ENCODE measurements around the gene DMAC2.
"Not testable (repeated sequence)": the region's sequence is repeated elsewhere in the genome, so short reads cannot be mapped to it uniquely, and the experiment has no call there.

The DMAC2 gene

GRCh38 chr19:41439441-41440222 is at the start of gene DMAC2:
DMAC2 (minus strand) TSS chr19:41439912; CDS start chr19:41439899, 13 bp downstream.
- DNase-seq: peak; percentile 70 to 88 (median 84)

GRCh38 chr19:41486953-41487352 is 47.2 kb upstream of the DMAC2 start:
- DNase-seq: not testable (repeated sequence)

DNA sequence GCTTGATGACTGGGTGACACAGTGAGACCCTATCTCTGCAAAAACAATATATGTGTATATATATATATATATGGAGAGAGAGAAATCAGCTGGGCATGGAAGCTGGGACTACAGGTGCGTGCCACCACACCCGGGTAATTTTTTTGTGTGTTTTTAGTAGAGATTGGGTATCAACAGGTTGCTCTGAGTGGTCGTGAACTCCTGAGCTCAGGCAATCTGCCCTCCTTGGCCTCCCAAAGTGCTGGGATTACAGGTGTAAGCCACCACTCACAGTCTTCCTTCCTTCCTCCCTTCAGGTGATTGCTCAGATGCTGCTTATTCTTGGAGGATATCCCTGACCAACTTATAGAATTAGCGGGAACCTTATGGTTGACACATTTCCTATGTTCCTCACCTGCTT is 45.1 kb upstream of the DMAC2 start:
- DNase-seq: no peak

DNA sequence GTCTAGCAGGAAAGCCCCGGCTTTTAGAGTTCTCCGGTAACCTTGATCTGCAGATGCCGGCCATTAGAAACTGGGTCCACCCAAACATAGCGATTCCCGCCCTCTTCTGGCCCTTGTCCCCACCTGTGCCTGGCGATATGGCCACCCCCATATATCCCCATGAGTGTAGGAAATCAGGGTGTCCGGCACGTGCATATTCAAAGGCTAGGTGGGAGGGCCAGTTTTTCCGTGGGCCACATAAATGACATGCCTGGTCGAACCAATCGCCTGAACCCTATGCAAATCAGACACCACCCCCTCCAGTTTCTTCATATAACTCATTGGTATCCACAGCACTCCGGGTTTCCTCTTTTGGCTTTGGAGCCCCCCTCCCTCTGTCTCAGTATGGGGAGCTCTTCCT is 40.6 kb upstream of the DMAC2 start:
- no peak for DNase-seq

DNA sequence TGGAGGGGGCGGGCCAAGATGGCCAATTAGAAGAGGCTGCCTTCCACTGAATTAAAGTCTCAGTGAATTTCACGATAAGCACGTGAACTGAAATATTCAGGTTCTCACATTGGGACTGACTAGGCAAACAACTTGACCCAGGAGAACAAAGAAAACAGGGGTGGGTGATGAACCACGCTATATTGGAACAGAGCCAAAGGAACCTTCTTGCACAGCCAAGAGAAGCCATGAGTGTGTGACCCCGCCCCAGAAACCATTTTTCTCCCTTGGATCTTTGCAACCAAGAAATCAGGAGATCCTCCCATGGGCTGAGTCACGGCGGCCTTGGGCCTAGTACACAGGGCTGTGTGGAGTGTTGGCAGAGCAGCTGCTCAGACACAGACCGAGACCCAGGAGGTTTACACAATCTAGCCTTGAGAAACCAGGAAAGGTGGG is 40.1 kb upstream of the DMAC2 start:
- no peak for DNase-seq

DNA sequence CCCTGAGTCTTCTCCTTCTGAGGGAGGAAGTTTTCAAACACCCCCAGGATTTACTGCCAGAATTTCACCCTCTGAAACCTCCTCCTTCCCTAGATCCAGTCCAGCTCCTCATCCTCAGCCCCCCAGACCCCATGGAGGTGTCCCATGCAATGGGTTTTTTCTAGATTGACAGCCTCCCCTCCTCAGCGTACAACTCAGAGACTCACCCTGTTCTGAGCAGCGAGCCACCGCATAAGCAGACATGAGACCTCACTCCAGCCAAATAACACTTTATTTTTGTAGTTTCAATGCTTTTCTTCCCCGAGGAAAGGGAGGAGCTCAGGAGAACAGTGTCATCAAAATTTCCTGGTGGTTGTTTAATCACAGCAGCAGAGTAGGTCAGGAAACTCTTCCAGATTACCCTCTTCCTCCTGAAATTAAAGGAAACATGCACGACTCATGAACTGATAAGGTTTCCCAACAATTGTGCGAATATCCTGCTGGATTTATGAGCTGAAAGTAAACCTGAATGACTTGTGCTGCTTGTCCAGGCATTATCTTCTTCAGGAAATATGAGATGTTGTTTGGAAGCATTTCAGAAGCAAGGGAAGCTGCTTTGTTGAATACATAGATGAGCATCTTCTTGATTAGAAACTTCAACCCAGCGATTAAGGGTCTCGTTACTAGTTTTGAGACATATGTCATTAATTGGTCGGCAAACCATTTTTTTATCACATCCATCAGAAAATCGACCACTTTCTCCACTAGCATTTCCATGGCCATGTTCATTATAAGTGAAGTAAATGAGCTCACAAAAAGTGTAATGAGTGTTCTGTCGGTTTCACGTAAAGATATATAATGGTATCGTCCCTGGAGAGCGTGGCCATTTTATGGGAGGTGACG is 39.4 kb upstream of the DMAC2 start:
- no peak for DNase-seq

- DNase-seq: no peak
Measured at GRCh38 chr19:41478171-41478570, 38.5 kb upstream of the DMAC2 start.

- no peak for DNase-seq
Measured at GRCh38 chr19:41476583-41476982, 36.9 kb upstream of the DMAC2 start.

- not testable (repeated sequence) for DNase-seq
Measured at GRCh38 chr19:41463257-41464256, 23.8 kb upstream of the DMAC2 start.

GRCh38 chr19:41462497-41462896 is 22.8 kb upstream of the DMAC2 start:
- no peak for DNase-seq

DNA sequence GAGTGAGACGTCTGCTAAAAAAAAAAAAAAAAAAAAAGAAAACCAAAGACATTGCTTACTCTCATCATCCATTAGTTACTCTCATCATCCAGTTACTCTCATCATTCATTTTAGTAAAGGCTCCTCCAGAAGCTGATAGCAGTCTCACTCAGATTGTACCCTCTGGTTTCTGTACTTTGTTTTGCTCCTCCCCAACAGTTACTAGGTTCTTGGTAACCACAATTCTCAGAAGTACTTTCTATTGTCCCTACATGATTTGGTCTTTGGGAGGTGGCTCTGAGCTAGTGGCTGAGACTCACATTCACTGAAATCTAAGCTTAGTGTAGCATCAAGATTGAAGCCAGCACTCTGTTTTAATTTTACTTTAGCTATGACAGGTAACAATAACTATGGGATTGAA is 17.5 kb upstream of the DMAC2 start:
- DNase-seq: no peak

GRCh38 chr19:41456342-41456918 is 16.7 kb upstream of the DMAC2 start:
- DNase-seq: no peak

DNA sequence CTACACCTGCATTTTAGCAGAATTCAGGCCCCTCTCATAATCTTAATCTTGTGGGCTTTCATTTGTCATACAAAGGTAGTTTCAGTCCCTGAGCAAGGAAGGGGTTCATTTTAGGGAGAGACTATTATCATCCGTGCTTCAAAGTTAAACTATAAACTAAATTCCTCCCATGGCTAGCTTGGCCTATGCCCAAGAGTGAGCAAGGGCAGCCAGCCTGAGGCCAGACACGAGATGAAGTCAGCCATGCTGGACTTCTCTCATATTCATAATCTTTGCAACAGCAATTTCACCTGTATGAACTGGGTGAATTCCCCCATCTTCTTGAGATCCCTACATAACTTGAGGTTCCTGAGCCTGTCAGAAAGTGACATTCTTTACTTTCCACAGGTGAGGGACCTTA is 16.2 kb upstream of the DMAC2 start:
- DNase-seq: no peak

DNA sequence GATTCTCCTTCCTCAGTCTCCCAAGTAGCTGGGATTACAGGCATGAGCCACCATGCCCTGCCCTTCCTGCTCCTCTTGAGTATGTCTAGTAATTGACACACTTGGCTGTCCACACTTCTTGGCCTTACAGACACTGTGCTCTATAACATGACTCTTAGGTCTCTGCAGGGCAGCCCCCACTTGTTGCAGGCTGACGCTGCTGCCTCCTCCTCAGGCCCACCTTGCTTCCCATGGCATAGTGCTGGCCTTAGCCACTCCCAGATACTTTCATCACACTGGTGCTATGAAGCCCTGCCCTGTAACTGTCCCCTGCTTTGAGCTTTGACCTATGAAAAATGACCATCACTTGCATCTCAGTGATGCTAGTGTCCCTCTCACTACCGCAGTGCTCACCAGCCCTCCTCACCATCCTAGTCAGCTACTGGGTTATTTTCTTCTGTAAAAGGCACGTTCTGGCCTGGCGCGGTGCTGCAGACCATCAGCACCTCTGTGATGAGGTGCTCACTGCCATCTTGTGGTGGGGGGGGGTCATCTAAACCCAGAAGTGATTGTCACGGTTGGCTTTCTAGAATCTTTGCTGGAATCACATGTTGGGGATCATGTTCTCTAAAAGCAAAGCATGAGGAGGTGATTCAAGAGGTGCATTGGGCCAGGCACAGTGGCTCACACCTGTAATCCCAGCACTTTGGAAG is 13.0 kb upstream of the DMAC2 start:
- no peak for DNase-seq

GRCh38 chr19:41449865-41450178 is 10.1 kb upstream of the DMAC2 start:
- DNase-seq: no peak

GRCh38 chr19:41449079-41449864 is 9.6 kb upstream of the DMAC2 start:
- peak; percentile 24 to 59 (median 55) for DNase-seq

DNA sequence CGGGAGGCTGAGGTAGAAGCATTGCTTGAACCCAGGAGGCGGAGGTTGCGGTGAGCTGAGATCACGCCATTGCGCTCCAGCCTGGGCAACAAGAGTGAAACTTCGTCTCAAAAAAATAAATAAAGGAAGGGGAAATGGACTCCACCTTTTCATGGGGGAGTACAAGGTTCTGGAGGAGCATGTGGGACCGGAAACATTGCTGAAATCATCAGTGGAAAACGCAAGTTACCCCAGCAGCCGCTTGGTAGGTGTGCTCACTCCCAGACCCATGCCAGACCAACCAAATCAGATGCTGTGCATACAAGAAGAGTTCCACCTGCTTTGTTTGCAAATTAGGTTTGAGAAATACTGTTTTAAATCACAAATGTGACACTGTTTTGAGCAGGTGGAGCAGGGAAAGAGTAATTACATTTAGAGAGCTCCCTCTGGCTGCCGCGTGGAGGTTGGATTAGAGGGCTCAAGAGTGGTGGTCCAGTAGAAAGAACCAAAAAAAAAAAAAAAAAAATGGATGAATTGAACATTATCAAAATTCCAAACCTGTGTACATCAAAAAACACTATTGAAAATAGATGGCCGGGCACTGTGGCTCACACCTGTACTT is 8.1 kb upstream of the DMAC2 start:
- no peak for DNase-seq

GRCh38 chr19:41445575-41445974 is 5.9 kb upstream of the DMAC2 start:
- DNase-seq: no peak

DNA sequence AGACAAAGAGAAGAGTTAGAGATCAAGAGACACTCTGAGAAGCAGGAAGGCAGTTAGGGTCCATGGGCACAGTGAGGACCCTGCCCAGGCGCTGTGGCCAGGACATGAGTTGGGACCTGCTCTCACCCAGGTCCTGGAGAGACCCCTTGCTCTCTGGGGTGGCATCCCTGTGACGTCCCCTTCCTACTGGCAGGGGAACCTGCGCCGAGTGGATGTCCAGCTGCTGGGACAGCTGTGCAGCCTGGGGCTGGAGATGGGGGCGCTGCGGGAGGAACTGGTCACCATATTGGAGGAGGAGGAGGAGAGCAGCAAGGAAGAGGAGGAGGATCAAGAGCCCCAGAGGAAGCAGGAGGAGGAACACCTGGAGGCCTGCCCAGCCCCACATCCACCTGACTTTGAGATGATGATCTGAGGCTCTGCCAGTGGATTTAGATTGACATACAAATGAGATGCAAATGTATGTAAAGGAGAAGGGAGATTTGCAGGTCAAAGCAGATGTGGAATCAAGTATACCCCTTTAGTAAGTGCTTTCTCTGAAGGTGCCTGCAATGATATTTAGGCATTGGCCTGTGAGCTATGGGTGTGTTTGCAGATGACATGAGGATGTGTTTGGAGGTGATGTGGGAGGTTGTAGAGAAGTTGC is 4.2 kb upstream of the DMAC2 start:
- no peak for DNase-seq
